B cell (primary cell): ENCODE measurements around the gene SAMD5.

Experiments
- EZH2 ChIP-seq: IDR thresholded peaks from 2 replicates; pipeline ENCODE4 v1.6.1; 2012; ENCODE audit warnings: borderline replicate concordance, low read depth, mild to moderate bottlenecking, moderate library complexity, low read length; ENCODE audit not compliant: insufficient read depth, poor library complexity, severe bottlenecking
- TF ChIP-seq, protein P1 (sequence below): fragments of 200-600 bp; IDR thresholded peaks from one replicate; pipeline ENCODE4 v1.8.0; 2022; ENCODE audit warnings: antibody characterized with exemption, mild to moderate bottlenecking

- TF ChIP-seq, protein P1, sequence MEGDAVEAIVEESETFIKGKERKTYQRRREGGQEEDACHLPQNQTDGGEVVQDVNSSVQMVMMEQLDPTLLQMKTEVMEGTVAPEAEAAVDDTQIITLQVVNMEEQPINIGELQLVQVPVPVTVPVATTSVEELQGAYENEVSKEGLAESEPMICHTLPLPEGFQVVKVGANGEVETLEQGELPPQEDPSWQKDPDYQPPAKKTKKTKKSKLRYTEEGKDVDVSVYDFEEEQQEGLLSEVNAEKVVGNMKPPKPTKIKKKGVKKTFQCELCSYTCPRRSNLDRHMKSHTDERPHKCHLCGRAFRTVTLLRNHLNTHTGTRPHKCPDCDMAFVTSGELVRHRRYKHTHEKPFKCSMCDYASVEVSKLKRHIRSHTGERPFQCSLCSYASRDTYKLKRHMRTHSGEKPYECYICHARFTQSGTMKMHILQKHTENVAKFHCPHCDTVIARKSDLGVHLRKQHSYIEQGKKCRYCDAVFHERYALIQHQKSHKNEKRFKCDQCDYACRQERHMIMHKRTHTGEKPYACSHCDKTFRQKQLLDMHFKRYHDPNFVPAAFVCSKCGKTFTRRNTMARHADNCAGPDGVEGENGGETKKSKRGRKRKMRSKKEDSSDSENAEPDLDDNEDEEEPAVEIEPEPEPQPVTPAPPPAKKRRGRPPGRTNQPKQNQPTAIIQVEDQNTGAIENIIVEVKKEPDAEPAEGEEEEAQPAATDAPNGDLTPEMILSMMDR = no peak
- TF ChIP-seq EZH2 = no peak
Measured at GRCh38 chr6:147586044-147586443, 77.6 kb downstream of the SAMD5 start.
